CD14-positive monocyte (primary cell): ENCODE data around the gene HELLS. TPM values are rescaled to one million over a fixed set of nuclear protein-coding genes. Genes with fewer than 3 reads are reported as not detected.

ENCODE experiments used
- DNase-seq, 3 donors: peaks; one replicate each; pipeline ENCODE4 v3.0.0-alpha.2; 2011 to 2022
- H2AFZ ChIP-seq: 2 replicates; pipeline ENCODE4 v1.6.0; 2012; ENCODE audit warnings: mild to moderate bottlenecking, low read depth, low read length, inconsistent platforms; ENCODE audit not compliant: insufficient read depth, poor library complexity, severe bottlenecking
- H3K27ac ChIP-seq, 2 donors: 1 replicate in 1 of 2; 2 replicates in 1 of 2; pipeline ENCODE4 v1.5.1; 2012 to 2013; ENCODE audit warnings: low read length in 2 of 2, control low read depth in 1 of 2, inconsistent platforms in 1 of 2, low read depth in 1 of 2, mild to moderate bottlenecking in 1 of 2
- H3K27me3 ChIP-seq, 2 donors: one replicate each; pipeline versions ENCODE4 v1.6.0 to v1.6.1; 2011 to 2013; ENCODE audit warnings: low read length in 2 of 2; ENCODE audit not compliant: control insufficient read depth in 2 of 2, insufficient read depth in 2 of 2
- H3K36me3 ChIP-seq, 2 donors: replicated peaks in 1 of 2; 1 replicate in 1 of 2; 2 replicates in 1 of 2; pipeline versions ENCODE4 v1.5.1 to v1.6.1; 2012 to 2013; ENCODE audit warnings: low read length in 2 of 2, control low read depth in 1 of 2, inconsistent platforms in 1 of 2, mild to moderate bottlenecking in 1 of 2; ENCODE audit not compliant: insufficient read depth in 2 of 2, control insufficient read depth in 1 of 2
- H3K4me1 ChIP-seq, 2 donors: 1 replicate in 1 of 2; 2 replicates in 1 of 2; pipeline versions ENCODE4 v1.5.1 to v1.6.1; 2012 to 2013; ENCODE audit warnings: low read length in 2 of 2, control low read depth in 1 of 2, inconsistent platforms in 1 of 2, mild to moderate bottlenecking in 1 of 2, moderate library complexity in 1 of 2; ENCODE audit not compliant: insufficient read depth in 2 of 2, control insufficient read depth in 1 of 2
- H3K4me2 ChIP-seq: replicated peaks from 2 replicates; pipeline ENCODE3; 2012; ENCODE audit warnings: low read length, moderate library complexity, mild to moderate bottlenecking; ENCODE audit not compliant: poor library complexity, severe bottlenecking; ENCODE audit errors: extremely low read depth
- H3K4me3 ChIP-seq, 3 experiments: fragments of 200-600 bp in 1 of 3; sonication (generic) in 1 of 3; replicated peaks in 1 of 3; 1 replicate in 2 of 3; 2 replicates in 1 of 3; pipeline ENCODE4 v1.5.1; 2011 to 2013; ENCODE audit warnings: low read length in 3 of 3, mild to moderate bottlenecking in 3 of 3, control low read depth in 2 of 3, low read depth in 2 of 3, inconsistent platforms in 1 of 3, moderate library complexity in 1 of 3
- H3K79me2 ChIP-seq: 2 replicates; pipeline ENCODE4 v1.6.0; 2012; ENCODE audit warnings: mild to moderate bottlenecking, control low read depth, inconsistent platforms, low read length, moderate library complexity; ENCODE audit not compliant: insufficient read depth
- H3K9ac ChIP-seq: 2 replicates; pipeline ENCODE4 v1.6.0; 2017; ENCODE audit warnings: low read length, mild to moderate bottlenecking; ENCODE audit not compliant: insufficient read depth, poor library complexity, severe bottlenecking
- H3K9me3 ChIP-seq, 2 donors: replicated peaks in 1 of 2; 1 replicate in 1 of 2; 2 replicates in 1 of 2; pipeline versions ENCODE4 v1.5.1 to v1.6.1; 2012 to 2013; ENCODE audit warnings: low read length in 2 of 2, control low read depth in 1 of 2; ENCODE audit not compliant: control insufficient read depth in 1 of 2, insufficient read depth in 1 of 2
- H4K20me1 ChIP-seq: 2 replicates; pipeline ENCODE4 v1.6.0; 2012; ENCODE audit warnings: mild to moderate bottlenecking, low read length, control low read depth, moderate library complexity; ENCODE audit not compliant: insufficient read depth
- H3K27ac Mint-ChIP-seq, 7 donors: one replicate each; pipeline ENCODE4 v1.8.0; 2020; ENCODE audit warnings: mild to moderate bottlenecking in 7 of 7, mixed read lengths in 7 of 7, moderate library complexity in 6 of 7, inconsistent platforms in 2 of 7
- H3K27me3 Mint-ChIP-seq, 3 donors: one replicate each; pipeline ENCODE4 v1.8.0; 2021 to 2022; ENCODE audit warnings: low read depth in 3 of 3, mild to moderate bottlenecking in 3 of 3, mixed read lengths in 3 of 3, moderate library complexity in 3 of 3, inconsistent platforms in 1 of 3
- H3K36me3 Mint-ChIP-seq, 2 donors: one replicate each; pipeline ENCODE4 v1.8.0; 2020; ENCODE audit warnings: mixed read lengths in 2 of 2, inconsistent platforms in 1 of 2, mild to moderate bottlenecking in 1 of 2
- H3K4me1 Mint-ChIP-seq: one replicate; pipeline ENCODE4 v1.8.0; 2020; ENCODE audit warnings: mild to moderate bottlenecking, mixed read lengths
- H3K4me3 Mint-ChIP-seq, 2 donors: one replicate each; pipeline ENCODE4 v1.8.0; 2020; ENCODE audit warnings: mild to moderate bottlenecking in 2 of 2, mixed read lengths in 2 of 2, moderate library complexity in 1 of 2
- H3K9me3 Mint-ChIP-seq, 7 donors: one replicate each; pipeline ENCODE4 v1.8.0; 2020 to 2022; ENCODE audit warnings: mixed read lengths in 7 of 7, mild to moderate bottlenecking in 6 of 7, moderate library complexity in 6 of 7, inconsistent platforms in 2 of 7
- CTCF ChIP-seq: fragments of 200-600 bp; IDR thresholded peaks from one replicate; pipeline ENCODE4 v1.8.0; 2022; ENCODE audit warnings: antibody characterized with exemption, mild to moderate bottlenecking
- WGBS: methylation state at CpG from one replicate; pipeline ENCODE4 v1.1.5; 2013; ENCODE audit warnings: missing lambda C conversion rate; ENCODE audit not compliant: insufficient coverage; 5-methylcytosine and 5-hydroxymethylcytosine counted together
- intact Hi-C, 2 donors: fragments of 100-400 bp; cut with micrococcal nuclease; formaldehyde crosslinking; loops; one replicate each; pipeline versions ENCODE4 v1.15.0 to v1.15.1; 2023
- polyA plus RNA-seq, 3 donors: library from polyadenylated mRNA; depleted of rRNA in 1 of 3; unstranded in 2 of 3; stranded (reverse) in 1 of 3; fragments of 300-500 nt in 2 of 3; fragments of >200 nt in 1 of 3; fragmentation: Illumina TruSeq in 2 of 3; gene quantifications; 1 replicate in 2 of 3; 2 replicates in 1 of 3; pipeline ENCODE4 v1.2.3, GENCODE V29; 2012 to 2021

HELLS gene
- polyA plus RNA-seq, 3 donors, result 0.04 to 0.39 (median 0.07) TPM

- no peaks in the 10 kb centered on the region for H4K20me1 ChIP-seq
- TF ChIP-seq CTCF, result no peak
- H3K4me1 Mint-ChIP-seq, result no peaks in the 10 kb centered on the region
- H3K79me2 ChIP-seq, result no peaks in the 10 kb centered on the region
- no CpG with 5 or more reads among the region's 2 CpGs for WGBS
- H3K4me3 ChIP-seq, result no peak overlapping the region
- no peak overlapping the region for H2AFZ ChIP-seq
- H3K9me3 ChIP-seq, result peaks cover 8 to 20% of the 10 kb centered on the region in 2 donors
- H3K4me3 Mint-ChIP-seq, result no peak overlapping the region
- DNase-seq, result no peak
- peaks cover 0 to 3% (median 1%) of the 10 kb centered on the region in 3 donors for H3K27me3 Mint-ChIP-seq
- no peaks in the 10 kb centered on the region for H3K36me3 Mint-ChIP-seq
- intact Hi-C loops, result no loop called here
- H3K27ac ChIP-seq, result no peak overlapping the region
- no peak overlapping the region for H3K27ac Mint-ChIP-seq
- no peaks in the 10 kb centered on the region for H3K4me1 ChIP-seq
- no peaks in the 10 kb centered on the region for H3K36me3 ChIP-seq
- no peak overlapping the region for H3K9ac ChIP-seq
- no peaks in the 10 kb centered on the region for H3K27me3 ChIP-seq
- peaks cover 1 to 15% (median 6%) of the 10 kb centered on the region in 7 donors for H3K9me3 Mint-ChIP-seq
- no peak overlapping the region for H3K4me2 ChIP-seq
These were observed 99.7 kb downstream of the HELLS start for GRCh38 chr10:94645285-94645684.

Other genes with a start within 250 kb of the HELLS start
- 1 to 10 TPM; 2.4 to 3.0 (median 2.7) TPM for gene NOC3L, start 182.8 kb upstream of the HELLS start, polyA plus RNA-seq
- gene TBC1D12, start 143.2 kb upstream of the HELLS start, polyA plus RNA-seq, result 10 to 100 TPM in 1 of 3 donors, 1 to 10 TPM in 2; 3.1 to 10.5 (median 3.4) TPM
- gene CYP2C18, start 137.9 kb downstream of the HELLS start, polyA plus RNA-seq, result not detected
- not detected for gene CYP2C19, start 216.9 kb downstream of the HELLS start, polyA plus RNA-seq